Measurements from ENCODE around the gene SH3BGRL2.

GRCh38 chr6:79735183-79735582 is 104.1 kb downstream of the SH3BGRL2 start:
- TF ChIP-seq JUND (IDR thresholded peaks at IDR 0.05) (no peak), CTCF (IDR thresholded peaks at IDR 0.05; ENCODE audit: low read depth, low read length, missing input control) (no peak), TAF1 (conservative IDR thresholded peaks at IDR 0.05) (no peak), REST (IDR thresholded peaks at IDR 0.05) (no peak), SP1 (IDR thresholded peaks at IDR 0.05) (no peak)

Data from liver (tissue), 3 donors.